PC-9 (cell line): ENCODE results near the gene CBFB. TPM values are rescaled to one million over a fixed set of nuclear protein-coding genes. Genes with fewer than 3 reads are reported as not detected.

Experiments used
- BruUV-seq: library from RNA; stranded (reverse); fragments of 400-500 nt; replicated peaks from 2 replicates; lab custom pipeline; 2021; lab: Mats Ljungman, UMichigan
- CTCF ChIA-PET: fragments of 300-600 bp; sonication (Branson Sonifier 250); formaldehyde crosslinking; loops from one replicate; lab custom pipeline; 2022; ENCODE audit warnings: antibody characterized with exemption; lab: Charles Lee
- POLR2A ChIA-PET: fragments of 300-600 bp; sonication (Branson Sonifier 250); formaldehyde crosslinking; loops from one replicate; lab custom pipeline; 2022; ENCODE audit warnings: antibody characterized with exemption; ENCODE audit not compliant: unreplicated experiment; lab: Charles Lee
- DNase-seq, 2 experiments: peaks; one replicate each; pipeline versions ENCODE4 v3.0.0 to v3.0.0-alpha.2; 2015 to 2022; ENCODE audit warnings: mixed read lengths in 1 of 2
- H2AFZ ChIP-seq: fragments of 200-600 bp; sonication (generic); 2 replicates; pipeline ENCODE4 v1.8.1; 2017; ENCODE audit warnings: antibody characterized with exemption
- H3F3A ChIP-seq: fragments of 200-600 bp; sonication (generic); 2 replicates; pipeline ENCODE4 v1.8.1; 2017; ENCODE audit warnings: antibody characterized with exemption, mild to moderate bottlenecking, low read depth; ENCODE audit not compliant: insufficient read depth
- H3K27ac ChIP-seq: fragments of 200-600 bp; sonication (generic); 2 replicates; pipeline ENCODE4 v1.6.1; 2016; ENCODE audit warnings: mixed run types
- H3K27me3 ChIP-seq: fragments of 200-600 bp; sonication (generic); 2 replicates; pipeline ENCODE4 v1.6.1; 2016; ENCODE audit warnings: low read depth, mixed run types; ENCODE audit not compliant: insufficient read depth
- H3K36me3 ChIP-seq: fragments of 200-600 bp; sonication (generic); 2 replicates; pipeline ENCODE4 v1.6.1; 2016; ENCODE audit warnings: low read depth, mixed run types
- H3K4me1 ChIP-seq: fragments of 200-600 bp; sonication (generic); replicated peaks from 2 replicates; pipeline ENCODE4 v1.6.1; 2016; ENCODE audit warnings: mixed run types; ENCODE audit not compliant: insufficient read depth
- H3K4me2 ChIP-seq: fragments of 200-600 bp; sonication (generic); 2 replicates; pipeline ENCODE4 v1.6.1; 2017; ENCODE audit warnings: mixed run types
- H3K4me3 ChIP-seq: fragments of 200-600 bp; sonication (generic); 2 replicates; pipeline ENCODE4 v1.6.1; 2016; ENCODE audit warnings: mixed run types
- H3K79me2 ChIP-seq: fragments of 200-600 bp; sonication (generic); 2 replicates; pipeline ENCODE4 v1.6.1; 2017; ENCODE audit warnings: low read depth, mixed run types
- H3K9me2 ChIP-seq: fragments of 200-600 bp; sonication (generic); 2 replicates; pipeline ENCODE4 v1.8.1; 2017; ENCODE audit warnings: mild to moderate bottlenecking; ENCODE audit not compliant: insufficient read depth
- H3K9me3 ChIP-seq: fragments of 200-600 bp; sonication (generic); 2 replicates; pipeline ENCODE4 v1.8.1; 2016; ENCODE audit warnings: low read depth; ENCODE audit not compliant: insufficient read depth
- H4K20me1 ChIP-seq: fragments of 200-600 bp; sonication (generic); 2 replicates; pipeline ENCODE4 v1.8.1; 2017; ENCODE audit not compliant: insufficient read depth
- CTCF ChIP-seq: fragments of 200-600 bp; sonication (generic); conservative IDR thresholded peaks from 2 replicates; pipeline ENCODE4 v1.6.1; 2017; ENCODE audit warnings: mixed run types, antibody characterized with exemption, mild to moderate bottlenecking, moderate library complexity
- EZH2 ChIP-seq: fragments of 200-600 bp; sonication (generic); IDR thresholded peaks from 2 replicates; pipeline ENCODE4 v1.8.0; 2017; ENCODE audit warnings: antibody characterized with exemption, low read depth
- intact Hi-C: fragments of 100-400 bp; cut with micrococcal nuclease; formaldehyde crosslinking; loops from one replicate; pipeline ENCODE4 v1.10.0; 2022; ENCODE audit not compliant: unreplicated experiment
- total RNA-seq: library from RNA; stranded (reverse); gene quantifications from 2 replicates; pipeline ENCODE4 v1.2.3, GENCODE V29; 2021

CBFB gene
- total RNA-seq, 1 experiment from 2014 or later: 63.3 TPM

GRCh38 chr16:67029254-67030096 is 526 bp downstream of the CBFB start:
- ChIA-PET POLR2A (interaction anchor here (0.6 kb wide), 1 partner anchor 184 kb away, joined by 3 read pairs; no protein-coding TSS in a partner anchor), CTCF (no interaction called here)
- 0 out of 2 replicates have a peak, but pooled peaks cover 9% of the 10 kb centered on the region for H3K36me3 ChIP-seq
- peaks cover 53% of the 10 kb centered on the region for H3K79me2 ChIP-seq
- DNase-seq: no peak
- no peaks in the 10 kb centered on the region for H3K9me2 ChIP-seq
- H2AFZ ChIP-seq: peak overlapping the region; percentile 96
- H3K27me3 ChIP-seq: no peaks in the 10 kb centered on the region
- 0 out of 2 replicates have a peak, but pooled peaks cover 8% of the 10 kb centered on the region for H4K20me1 ChIP-seq
- peak overlapping the region; percentile 67 for H3K4me3 ChIP-seq
- H3F3A ChIP-seq: peaks cover 2% of the 10 kb centered on the region; the same call in 1 of the 2 replicates
- TF ChIP-seq EZH2 (no peak), CTCF (no peak)
- H3K9me3 ChIP-seq: no peaks in the 10 kb centered on the region
- BruUV-seq: no TSS peak
- H3K27ac ChIP-seq: peak overlapping the region; percentile 37; the same call in 1 of the 2 replicates
- peak overlapping the region; percentile 98 for H3K4me2 ChIP-seq
- intact Hi-C loops: no loop called here
- peaks cover 18% of the 10 kb centered on the region for H3K4me1 ChIP-seq

GRCh38 chr16:67030221-67030962 is 1.4 kb downstream of the CBFB start:
- H3K4me2 ChIP-seq: peak overlapping the region; percentile 98
- H3K4me1 ChIP-seq: peaks cover 18% of the 10 kb centered on the region
- no peaks in the 10 kb centered on the region for H3K27me3 ChIP-seq
- TF ChIP-seq EZH2 (no peak), CTCF (no peak)
- H3K36me3 ChIP-seq: 0 out of 2 replicates have a peak, but pooled peaks cover 9% of the 10 kb centered on the region
- no peaks in the 10 kb centered on the region; the same call in 1 of the 2 replicates for H3F3A ChIP-seq
- POLR2A ChIA-PET: interaction anchor here (0.5 kb wide), 1 partner anchor 143 kb away, joined by 11 read pairs; no protein-coding TSS in a partner anchor
- no peak overlapping the region for H3K27ac ChIP-seq
- peak overlapping the region; percentile 96 for H2AFZ ChIP-seq
- intact Hi-C loops: no loop called here
- peaks cover 62% of the 10 kb centered on the region for H3K79me2 ChIP-seq
- H3K9me3 ChIP-seq: no peaks in the 10 kb centered on the region
- CTCF ChIA-PET: interaction anchor here (1.1 to 1.3 kb wide), 2 partner anchors 13 to 51 kb away, joined by 5 to 6 read pairs; no protein-coding TSS in a partner anchor
- no peaks in the 10 kb centered on the region for H3K9me2 ChIP-seq
- H3K4me3 ChIP-seq: peak overlapping the region; percentile 67
- H4K20me1 ChIP-seq: peaks cover 11% of the 10 kb centered on the region; the same call in 1 of the 2 replicates
- no peak for DNase-seq
- TSS peak; percentile 31 for BruUV-seq

GRCh38 chr16:67034487-67034886 is 5.5 kb downstream of the CBFB start:
- H3F3A ChIP-seq: no peaks in the 10 kb centered on the region; the same call in 1 of the 2 replicates
- H2AFZ ChIP-seq: no peak overlapping the region
- DNase-seq: no peak
- H3K9me2 ChIP-seq: no peaks in the 10 kb centered on the region
- no peak overlapping the region for H3K4me2 ChIP-seq
- H3K9me3 ChIP-seq: no peaks in the 10 kb centered on the region
- ChIA-PET POLR2A (no interaction called here), CTCF (no interaction called here)
- no peak overlapping the region for H3K27ac ChIP-seq
- no peaks in the 10 kb centered on the region for H3K27me3 ChIP-seq
- peaks cover 15% of the 10 kb centered on the region; the same call in 1 of the 2 replicates for H3K36me3 ChIP-seq
- intact Hi-C loops: no loop called here
- no peak overlapping the region for H3K4me3 ChIP-seq
- no peak for TF ChIP-seq EZH2
- no peak for TF ChIP-seq CTCF
- H4K20me1 ChIP-seq: peaks cover 18% of the 10 kb centered on the region; the same call in 1 of the 2 replicates
- BruUV-seq: no TSS peak
- peaks cover 96% of the 10 kb centered on the region for H3K79me2 ChIP-seq
- H3K4me1 ChIP-seq: peaks cover 13% of the 10 kb centered on the region
